GM19463 (cell line): Measurements from ENCODE around the gene MYH9.
"Not testable (repeated sequence)": the region's sequence is repeated elsewhere in the genome, so short reads cannot be mapped to it uniquely, and the experiment has no call there.

Source experiments
- ATAC-seq: cut with Tn5 transposase; IDR thresholded peaks from one replicate; pipeline ENCODE4 v1.9.1; 2021; ENCODE audit warnings: mild to moderate bottlenecking, moderate library complexity; ENCODE audit not compliant: unreplicated experiment

Gene MYH9

DNA sequence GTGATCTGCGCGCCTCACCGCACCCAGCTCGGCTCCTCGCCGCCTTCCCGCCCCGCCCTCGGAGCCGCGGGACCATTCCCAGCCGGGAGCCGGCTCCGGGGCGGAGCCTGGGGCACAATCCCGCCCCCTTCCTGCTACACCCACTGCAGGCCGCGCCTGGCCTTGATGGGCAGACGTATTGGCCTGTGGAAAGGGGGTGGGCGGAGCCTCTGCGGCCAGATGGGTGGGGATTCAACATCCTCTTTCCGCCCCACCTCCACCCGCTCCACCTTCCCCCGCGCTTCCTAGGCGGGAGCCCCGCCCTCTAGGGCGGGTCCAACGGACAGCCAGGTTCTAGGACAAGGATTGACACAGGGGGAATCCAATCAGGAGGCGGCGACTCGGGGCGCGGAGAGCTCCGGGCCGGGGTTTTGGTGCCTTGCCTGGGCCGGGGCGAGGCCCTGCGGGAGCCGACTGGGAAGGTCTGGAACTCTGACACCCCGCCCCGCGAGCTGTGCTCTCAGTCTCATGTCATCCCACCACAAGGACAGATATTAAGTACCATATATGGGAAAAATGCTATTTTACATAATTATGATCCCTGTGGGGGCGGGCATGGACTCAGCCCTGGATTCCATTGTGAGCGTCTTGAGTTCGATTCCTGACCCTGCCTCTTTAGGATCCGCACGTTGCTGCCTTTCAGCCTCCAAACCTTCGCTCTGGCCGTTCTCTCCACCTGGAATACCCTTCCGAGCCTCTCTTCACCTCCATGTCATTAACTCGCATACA is at the start of gene MYH9:
TSS of gene MYH9 (minus strand) at position 9 of the 768 bp plus-strand sequence. CDS start 38,731 bp downstream, outside the sequence.
- ATAC-seq = peak; percentile 71

GRCh38 chr22:36435516-36436415 is 48.0 kb upstream of the MYH9 start:
- no peak for ATAC-seq

- ATAC-seq = no peak
Measured at GRCh38 chr22:36433318-36434231, 45.8 kb upstream of the MYH9 start.

DNA sequence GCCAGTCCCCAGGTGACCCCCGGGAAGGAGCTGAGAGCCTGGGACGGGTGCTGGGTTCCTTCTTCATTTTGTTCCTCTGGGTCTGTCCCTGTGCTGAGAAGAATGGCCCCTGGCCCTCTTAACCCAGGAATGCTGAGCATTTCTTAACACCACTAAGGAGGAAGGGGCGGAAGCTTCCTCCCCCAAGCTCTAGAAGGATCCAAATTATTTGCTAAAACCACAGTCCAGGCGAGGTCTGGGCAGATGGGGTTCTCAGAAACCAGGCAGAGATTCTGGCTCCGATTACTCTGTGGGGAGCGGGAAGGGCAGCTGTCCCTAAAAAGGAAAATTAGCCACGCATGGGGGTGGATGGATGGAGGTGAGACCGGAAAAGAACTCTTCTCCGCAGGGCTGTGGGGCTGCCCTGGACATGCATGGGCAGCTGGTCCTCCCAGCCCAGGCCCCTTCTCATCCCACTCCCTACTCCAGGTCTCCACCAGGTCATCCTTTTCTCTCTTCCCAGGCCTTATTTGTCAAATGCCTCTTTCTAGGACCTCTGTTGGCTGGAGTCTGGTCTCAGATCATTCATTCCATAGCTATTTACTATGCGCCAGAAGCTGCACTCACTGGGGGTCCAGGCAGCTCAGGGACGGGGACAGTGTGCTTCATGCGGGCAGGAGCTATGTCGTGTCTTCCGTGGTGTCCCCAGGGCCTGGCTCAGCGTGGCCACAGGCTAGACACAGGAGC is 45.0 kb upstream of the MYH9 start:
- ATAC-seq = no peak

DNA sequence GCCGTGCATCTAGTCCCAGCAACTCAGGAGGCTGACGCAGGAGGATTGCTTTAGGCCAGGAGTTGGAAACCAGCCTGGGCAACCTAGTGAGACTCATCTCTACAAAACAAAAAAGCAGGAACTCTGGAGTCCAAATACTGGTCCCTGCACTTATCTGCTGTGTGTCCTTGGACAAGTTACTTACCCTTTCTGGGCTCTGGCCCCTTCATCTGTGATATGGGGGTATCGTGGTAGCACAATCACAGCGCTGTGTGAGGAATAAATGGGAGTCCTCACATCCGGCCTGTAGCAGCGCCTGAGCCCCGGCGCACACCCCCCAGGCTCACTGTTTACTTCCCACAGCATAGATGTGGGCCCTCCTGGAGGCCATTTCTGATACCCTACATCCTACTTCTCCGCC is 44.2 kb upstream of the MYH9 start:
- ATAC-seq = no peak

DNA sequence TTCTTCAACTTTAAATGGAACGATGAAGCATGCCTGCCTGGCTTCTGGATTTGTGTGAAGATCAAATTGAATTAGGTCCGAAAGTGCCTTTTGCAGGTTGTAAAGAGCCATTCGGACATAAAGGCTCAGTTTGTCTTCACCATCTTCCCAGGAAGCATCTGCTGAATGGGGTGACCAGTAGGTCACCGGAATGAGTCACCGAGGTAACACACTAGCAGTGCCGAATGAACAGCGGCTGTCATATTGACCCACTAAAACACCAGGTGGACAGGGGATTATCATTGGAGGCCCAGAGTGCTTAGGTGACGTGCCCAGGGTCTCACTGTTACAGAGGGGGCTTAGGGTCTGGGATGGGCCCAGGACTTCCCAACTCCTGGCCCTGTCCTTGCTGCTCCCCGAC is 43.1 kb upstream of the MYH9 start:
- no peak for ATAC-seq

- ATAC-seq = not testable (repeated sequence)
Measured at GRCh38 chr22:36427952-36428351, 40.2 kb upstream of the MYH9 start.

- no peak for ATAC-seq
Measured at GRCh38 chr22:36425977-36426523, 38.3 kb upstream of the MYH9 start.

DNA sequence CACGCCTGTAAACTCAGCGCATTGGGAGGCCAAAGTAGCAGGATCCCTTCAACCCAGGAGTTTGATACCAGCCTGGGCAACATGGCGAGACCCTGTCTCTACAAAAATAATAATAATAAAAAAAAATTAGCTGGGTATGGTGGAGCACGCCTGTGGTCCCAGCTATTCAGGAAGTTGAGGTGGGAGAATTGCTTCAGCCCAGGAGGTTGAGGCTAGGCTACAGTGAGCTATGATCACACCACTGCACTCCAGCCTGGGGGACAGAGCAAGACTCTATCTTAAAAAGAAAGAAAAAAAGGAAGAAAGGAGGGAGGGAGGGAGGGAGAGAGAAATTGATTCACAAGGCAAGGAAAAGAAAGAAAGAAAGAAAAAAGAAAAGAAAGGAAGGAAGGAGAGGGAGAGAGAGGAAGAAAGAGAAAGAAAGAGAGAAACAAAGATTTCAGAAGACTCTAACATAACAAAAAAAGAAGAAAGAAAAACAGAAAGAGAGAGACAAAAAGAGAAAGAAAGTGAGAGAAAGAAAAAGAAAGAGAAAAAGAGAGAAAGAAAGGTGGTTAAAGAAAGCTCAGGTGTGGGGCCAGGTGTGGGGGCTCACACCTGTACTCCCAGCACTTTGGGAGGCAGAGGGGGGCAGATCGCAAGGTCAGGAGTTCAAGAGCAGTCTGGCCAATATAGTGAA is 37.3 kb upstream of the MYH9 start:
- ATAC-seq = no peak

GRCh38 chr22:36424466-36424865 is 36.7 kb upstream of the MYH9 start:
- not testable (repeated sequence) for ATAC-seq

DNA sequence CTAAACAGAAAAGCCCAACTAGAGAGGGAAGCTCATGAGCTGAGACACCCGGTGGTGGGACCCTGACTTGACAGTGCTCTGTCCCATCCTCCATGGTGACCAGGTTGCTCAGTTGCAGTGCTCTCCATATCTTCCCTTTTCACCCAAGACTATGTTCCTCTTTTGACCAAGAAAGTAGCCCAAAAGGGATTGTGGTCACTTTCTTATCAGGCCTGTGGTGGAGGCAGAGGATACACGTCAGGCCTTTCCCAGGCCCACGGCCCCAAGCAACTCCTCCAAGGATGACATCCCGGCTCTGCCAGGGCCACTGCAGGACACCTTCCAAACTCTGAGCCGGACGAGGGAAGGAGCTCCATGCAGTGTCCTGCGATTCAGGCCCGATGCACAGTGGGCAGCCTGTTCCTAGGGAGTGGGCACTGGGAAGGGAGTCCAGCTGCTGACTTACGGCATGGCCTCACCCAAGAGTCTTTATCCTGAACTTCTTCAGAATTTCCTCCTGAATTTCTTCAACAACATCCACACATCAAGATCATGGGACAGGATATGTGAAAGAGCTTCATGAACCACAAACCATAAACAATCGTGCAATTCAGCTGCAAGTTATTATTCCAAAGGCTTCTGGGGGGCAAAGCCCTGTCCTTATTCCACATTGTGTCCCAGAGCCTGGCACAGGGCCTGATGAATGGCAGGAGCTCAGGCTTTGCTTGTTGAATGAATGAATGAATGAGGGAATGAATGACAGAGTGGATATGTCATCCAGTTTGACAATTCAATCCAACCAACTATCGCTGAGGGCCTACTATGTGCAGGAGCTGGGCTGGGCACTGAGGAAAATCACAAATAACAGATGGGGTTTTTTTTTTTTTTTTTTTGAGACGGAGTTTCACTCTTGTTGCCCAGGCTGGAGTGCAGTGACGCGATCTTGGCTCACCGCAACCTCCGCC is 36.0 kb upstream of the MYH9 start:
- ATAC-seq = no peak

- no peak for ATAC-seq
Measured at GRCh38 chr22:36422287-36423014, 34.7 kb upstream of the MYH9 start.

DNA sequence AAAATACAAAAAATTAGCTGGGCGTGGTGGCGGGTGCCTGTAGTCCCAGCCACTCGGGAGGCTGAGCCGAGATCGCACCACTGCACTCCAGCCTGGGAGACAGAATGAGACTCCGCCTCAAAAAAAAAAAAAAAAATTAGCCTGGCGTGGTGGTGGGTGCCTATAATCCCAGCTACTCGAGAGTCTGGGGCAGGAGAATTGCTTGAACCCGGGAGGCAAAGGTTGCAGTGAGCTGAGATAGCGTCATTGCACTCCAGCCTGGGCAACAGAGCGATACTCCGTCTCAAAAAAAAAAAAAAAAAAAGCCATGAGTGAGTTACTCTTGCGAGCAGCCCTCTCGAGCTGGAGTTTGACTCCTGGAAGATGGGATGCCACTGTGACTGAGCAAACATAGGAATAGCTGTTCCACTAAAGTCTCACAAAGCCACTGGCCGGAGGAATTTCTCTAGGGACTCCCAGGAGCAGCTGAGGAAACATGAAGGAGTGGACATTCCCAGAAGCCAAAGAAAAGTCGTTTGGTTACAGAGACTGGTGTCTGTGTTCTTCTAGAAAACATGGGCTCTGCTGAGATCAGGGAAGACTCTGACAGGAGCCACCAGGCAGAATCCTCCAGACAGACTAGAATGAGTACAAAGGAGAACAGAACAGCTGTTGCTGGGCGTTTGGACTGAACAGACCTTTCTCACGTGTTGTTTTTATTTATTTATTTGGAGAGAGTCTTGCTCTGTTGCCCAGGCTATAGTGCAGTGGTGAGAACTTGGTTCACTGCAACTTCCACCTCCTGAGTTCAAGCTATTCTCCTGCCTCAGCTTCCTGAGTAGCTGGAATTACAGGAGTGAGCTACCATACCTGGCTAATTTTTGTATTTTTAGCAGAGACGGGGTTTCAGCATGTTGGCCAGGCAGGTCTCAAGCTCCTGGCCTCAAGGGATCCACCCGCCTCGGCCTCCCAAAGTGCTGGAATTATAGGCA is 32.4 kb upstream of the MYH9 start:
- no peak for ATAC-seq

GRCh38 chr22:36419177-36419911 is 31.6 kb upstream of the MYH9 start:
- ATAC-seq = no peak

DNA sequence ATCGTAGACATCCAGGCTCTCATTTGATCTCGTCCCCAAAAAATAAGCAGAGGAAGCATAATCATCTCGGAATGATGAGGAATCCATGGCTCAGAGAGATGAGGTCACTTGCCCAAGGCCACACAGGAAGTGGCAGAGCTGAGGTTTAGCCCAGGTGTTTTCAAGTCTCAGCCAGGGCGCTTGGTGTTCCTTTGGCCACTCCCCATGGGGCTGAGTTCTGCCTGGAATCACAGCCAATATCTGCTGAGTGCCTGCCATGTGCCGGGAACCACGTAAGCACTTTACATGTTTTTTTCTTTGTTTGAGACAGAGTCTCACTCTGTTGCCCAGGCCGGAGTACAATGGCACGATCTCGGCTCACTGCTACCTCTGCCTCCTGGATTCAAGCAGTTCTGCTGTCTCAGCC is 29.5 kb upstream of the MYH9 start:
- no peak for ATAC-seq
